Loucy (cell line): Measurements from ENCODE around the gene GNG13.

Source experiments
- H2AFZ ChIP-seq: fragments of 200-600 bp; sonication (generic); 2 replicates; pipeline ENCODE4 v1.6.0; 2016; ENCODE audit warnings: antibody characterized with exemption, mild to moderate bottlenecking, low read length, moderate library complexity
- H3F3A ChIP-seq: fragments of 200-600 bp; 2 replicates; pipeline ENCODE4 v1.6.0; 2016; ENCODE audit warnings: antibody characterized with exemption, low read depth, mild to moderate bottlenecking
- H3K27me3 ChIP-seq: fragments of 200-600 bp; sonication (generic); 2 replicates; pipeline ENCODE4 v1.6.1; 2014; ENCODE audit warnings: low read length, mild to moderate bottlenecking; ENCODE audit not compliant: insufficient read depth, poor library complexity, severe bottlenecking
- H3K36me3 ChIP-seq: fragments of 200-600 bp; sonication (generic); 2 replicates; pipeline ENCODE4 v1.6.1; 2016; ENCODE audit warnings: low read length; ENCODE audit not compliant: insufficient read depth
- H3K4me1 ChIP-seq: fragments of 200-600 bp; sonication (generic); 2 replicates; pipeline ENCODE4 v1.5.1; 2014; ENCODE audit warnings: low read length, mild to moderate bottlenecking; ENCODE audit not compliant: insufficient read depth, poor library complexity, severe bottlenecking
- H3K4me2 ChIP-seq: fragments of 200-600 bp; sonication (generic); 2 replicates; pipeline ENCODE4 v1.6.0; 2014; ENCODE audit warnings: antibody characterized with exemption, low read length, low read depth, mild to moderate bottlenecking; ENCODE audit not compliant: poor library complexity, severe bottlenecking
- H3K4me3 ChIP-seq: fragments of 200-600 bp; sonication (generic); 2 replicates; pipeline ENCODE4 v1.5.1; 2014; ENCODE audit warnings: low read length, mild to moderate bottlenecking, mixed read lengths; ENCODE audit not compliant: poor library complexity, severe bottlenecking
- H3K79me2 ChIP-seq: fragments of 200-600 bp; sonication (generic); 2 replicates; pipeline ENCODE4 v1.6.1; 2014; ENCODE audit warnings: low read length; ENCODE audit not compliant: insufficient read depth
- H3K9ac ChIP-seq: fragments of 200-600 bp; sonication (generic); 2 replicates; pipeline ENCODE4 v1.6.0; 2014; ENCODE audit warnings: mild to moderate bottlenecking, low read depth, low read length, moderate library complexity; ENCODE audit not compliant: poor library complexity, severe bottlenecking
- H3K9me2 ChIP-seq: fragments of 200-600 bp; sonication (generic); replicated peaks from 2 replicates; pipeline ENCODE4 v1.6.1; 2016; ENCODE audit warnings: low read depth, low read length, mixed read lengths
- H3K9me3 ChIP-seq: fragments of 200-600 bp; sonication (generic); 2 replicates; pipeline ENCODE4 v1.6.1; 2014; ENCODE audit warnings: mild to moderate bottlenecking, antibody characterized with exemption, low read length, low read depth; ENCODE audit not compliant: insufficient read depth
- H4K20me1 ChIP-seq: fragments of 200-600 bp; sonication (generic); 2 replicates; pipeline ENCODE4 v1.6.0; 2014; ENCODE audit warnings: antibody characterized with exemption, low read length, mild to moderate bottlenecking; ENCODE audit not compliant: insufficient read depth, poor library complexity, severe bottlenecking
- EZH2phosphoT487 ChIP-seq: fragments of 200-600 bp; IDR thresholded peaks from 2 replicates; pipeline ENCODE4 v1.6.1; 2018; ENCODE audit warnings: antibody characterized with exemption, mild to moderate bottlenecking, moderate library complexity, borderline replicate concordance
- TF ChIP-seq, protein P1 (sequence below): fragments of 200-600 bp; sonication (generic); conservative IDR thresholded peaks from 2 replicates; pipeline ENCODE4 v1.5.1; 2014; ENCODE audit warnings: mild to moderate bottlenecking, antibody characterized with exemption, low read length

GNG13 gene

DNA sequence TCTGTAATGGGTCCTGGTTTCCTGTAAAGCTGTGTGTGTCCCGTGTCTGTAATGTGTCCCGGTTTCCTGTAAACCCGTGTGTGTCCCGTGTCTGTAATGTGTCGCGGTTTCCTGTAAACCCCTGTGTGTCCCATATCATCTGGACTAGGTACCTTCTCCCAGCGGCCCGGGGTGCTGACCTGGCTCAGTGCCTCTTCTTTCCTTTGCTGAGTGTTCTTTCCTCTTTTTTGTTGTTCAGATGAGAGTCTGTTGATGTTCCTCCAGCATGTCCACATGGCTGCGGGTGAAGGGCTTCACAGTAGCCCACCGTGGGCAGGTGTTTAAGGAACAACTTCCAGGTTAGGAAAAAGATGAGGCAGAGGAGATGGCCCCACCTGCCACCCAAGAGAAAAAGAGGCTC is 46.6 kb upstream of the GNG13 start:
- H3K9me3 ChIP-seq, result no peaks in the 10 kb centered on the region; the same call in 1 of the 2 replicates
- H3K9me2 ChIP-seq, result no peaks in the 10 kb centered on the region
- H4K20me1 ChIP-seq, result no peaks in the 10 kb centered on the region
- no peaks in the 10 kb centered on the region for H3K27me3 ChIP-seq
- H3K36me3 ChIP-seq, result no peaks in the 10 kb centered on the region
- no peaks in the 10 kb centered on the region for H3K4me1 ChIP-seq
- H3K4me3 ChIP-seq, result no peak overlapping the region
- H3K4me2 ChIP-seq, result no peak overlapping the region
- no peaks in the 10 kb centered on the region for H3F3A ChIP-seq
- TF ChIP-seq, protein P1, sequence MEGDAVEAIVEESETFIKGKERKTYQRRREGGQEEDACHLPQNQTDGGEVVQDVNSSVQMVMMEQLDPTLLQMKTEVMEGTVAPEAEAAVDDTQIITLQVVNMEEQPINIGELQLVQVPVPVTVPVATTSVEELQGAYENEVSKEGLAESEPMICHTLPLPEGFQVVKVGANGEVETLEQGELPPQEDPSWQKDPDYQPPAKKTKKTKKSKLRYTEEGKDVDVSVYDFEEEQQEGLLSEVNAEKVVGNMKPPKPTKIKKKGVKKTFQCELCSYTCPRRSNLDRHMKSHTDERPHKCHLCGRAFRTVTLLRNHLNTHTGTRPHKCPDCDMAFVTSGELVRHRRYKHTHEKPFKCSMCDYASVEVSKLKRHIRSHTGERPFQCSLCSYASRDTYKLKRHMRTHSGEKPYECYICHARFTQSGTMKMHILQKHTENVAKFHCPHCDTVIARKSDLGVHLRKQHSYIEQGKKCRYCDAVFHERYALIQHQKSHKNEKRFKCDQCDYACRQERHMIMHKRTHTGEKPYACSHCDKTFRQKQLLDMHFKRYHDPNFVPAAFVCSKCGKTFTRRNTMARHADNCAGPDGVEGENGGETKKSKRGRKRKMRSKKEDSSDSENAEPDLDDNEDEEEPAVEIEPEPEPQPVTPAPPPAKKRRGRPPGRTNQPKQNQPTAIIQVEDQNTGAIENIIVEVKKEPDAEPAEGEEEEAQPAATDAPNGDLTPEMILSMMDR, result no peak
- TF ChIP-seq EZH2phosphoT487, result no peak
- no peak overlapping the region for H2AFZ ChIP-seq
- no peak overlapping the region for H3K9ac ChIP-seq
- H3K79me2 ChIP-seq, result no peaks in the 10 kb centered on the region

- Histone ChIP-seq H3K4me1 (no peaks in the 10 kb centered on the region), H3K4me2 (no peak overlapping the region), H3K9ac (no peak overlapping the region), H3K9me2 (no peaks in the 10 kb centered on the region), H3K27me3 (no peaks in the 10 kb centered on the region), H3K4me3 (no peak overlapping the region), H3K36me3 (no peaks in the 10 kb centered on the region), H2AFZ (no peak overlapping the region), H3K9me3 (no peaks in the 10 kb centered on the region; the same call in 1 of the 2 replicates), H3F3A (no peaks in the 10 kb centered on the region), H4K20me1 (no peaks in the 10 kb centered on the region), H3K79me2 (no peaks in the 10 kb centered on the region)
- no peak for TF ChIP-seq EZH2phosphoT487
- TF ChIP-seq, protein P1, result no peak
Measured at GRCh38 chr16:845351-845745, 44.8 kb upstream of the GNG13 start.

- H3K9ac ChIP-seq, result no peak overlapping the region
Measured at GRCh38 chr16:844638-845350, 44.3 kb upstream of the GNG13 start.

More at GRCh38 chr16:844638-845350, 44.3 kb upstream of the GNG13 start:
- Histone ChIP-seq H3K4me2 (no peak overlapping the region), H3K4me3 (no peak overlapping the region), H2AFZ (no peak overlapping the region), H3K79me2 (no peaks in the 10 kb centered on the region), H3K36me3 (no peaks in the 10 kb centered on the region), H3K9me2 (no peaks in the 10 kb centered on the region), H3K4me1 (no peaks in the 10 kb centered on the region), H4K20me1 (no peaks in the 10 kb centered on the region), H3F3A (no peaks in the 10 kb centered on the region), H3K27me3 (no peaks in the 10 kb centered on the region), H3K9me3 (no peaks in the 10 kb centered on the region; the same call in 1 of the 2 replicates)
- TF ChIP-seq, protein P1, result no peak
- TF ChIP-seq EZH2phosphoT487, result no peak
